Natural killer cell (primary cell): ENCODE data around the gene XIST. TPM values are rescaled to one million over a fixed set of nuclear protein-coding genes. Genes with fewer than 3 reads are reported as not detected.
"Not testable (repeated sequence)": the region's sequence is repeated elsewhere in the genome, so short reads cannot be mapped to it uniquely, and the experiment has no call there.

ENCODE experiments used
- ATAC-seq, 3 donors: fragments of 150-1000 bp in 2 of 3; fragments of 200-7000 bp in 1 of 3; cut with Tn5 transposase; 1 replicate in 1 of 3; 2 replicates in 2 of 3; pipeline ENCODE4 v1.10.0; 2021; ENCODE audit warnings: mild to moderate bottlenecking in 2 of 3, moderate library complexity in 2 of 3
- DNase-seq, 2 donors: peaks; one replicate each; pipeline versions ENCODE4 v3.0.0 to v3.0.0-alpha.2; 2013 to 2021; ENCODE audit warnings: mixed read lengths in 1 of 2
- H3K27ac ChIP-seq: one replicate; pipeline ENCODE4 v1.5.1; 2013; ENCODE audit warnings: mild to moderate bottlenecking, low read length
- H3K27me3 ChIP-seq: one replicate; pipeline ENCODE4 v1.6.1; 2013; ENCODE audit warnings: low read length; ENCODE audit not compliant: control insufficient read depth, insufficient read depth
- H3K36me3 ChIP-seq: one replicate; pipeline ENCODE4 v1.6.1; 2013; ENCODE audit warnings: low read length; ENCODE audit not compliant: control insufficient read depth, insufficient read depth
- H3K4me1 ChIP-seq: one replicate; pipeline ENCODE4 v1.6.1; 2013; ENCODE audit warnings: low read length; ENCODE audit not compliant: control insufficient read depth, insufficient read depth
- H3K4me3 ChIP-seq: one replicate; pipeline ENCODE4 v1.5.1; 2013; ENCODE audit warnings: low read length
- H3K9me3 ChIP-seq: one replicate; pipeline ENCODE4 v1.6.1; 2013; ENCODE audit warnings: low read length; ENCODE audit not compliant: control insufficient read depth, insufficient read depth
- H3K27ac Mint-ChIP-seq, 2 donors: one replicate each; pipeline ENCODE4 v1.8.0; 2022; ENCODE audit warnings: mild to moderate bottlenecking in 2 of 2, mixed read lengths in 2 of 2, moderate library complexity in 1 of 2
- H3K27me3 Mint-ChIP-seq, 2 donors: one replicate each; pipeline ENCODE4 v1.8.0; 2022; ENCODE audit warnings: low read depth in 2 of 2, mixed read lengths in 2 of 2
- H3K36me3 Mint-ChIP-seq: one replicate; pipeline ENCODE4 v1.8.0; 2022; ENCODE audit warnings: mixed read lengths
- H3K4me1 Mint-ChIP-seq, 2 donors: one replicate each; pipeline ENCODE4 v1.8.0; 2022; ENCODE audit warnings: mixed read lengths in 2 of 2
- H3K4me3 Mint-ChIP-seq: one replicate; pipeline ENCODE4 v1.8.0; 2022; ENCODE audit warnings: mild to moderate bottlenecking, moderate library complexity, mixed read lengths
- H3K9me3 Mint-ChIP-seq, 2 donors: one replicate each; pipeline ENCODE4 v1.8.0; 2022; ENCODE audit warnings: mixed read lengths in 2 of 2
- CTCF ChIP-seq: fragments of 200-600 bp; IDR thresholded peaks from one replicate; pipeline ENCODE4 v1.8.0; 2022; ENCODE audit warnings: antibody characterized with exemption
- WGBS: methylation state at CpG from one replicate; pipeline ENCODE4 v1.1.7; 2013; ENCODE audit warnings: missing lambda C conversion rate; ENCODE audit not compliant: insufficient coverage; 5-methylcytosine and 5-hydroxymethylcytosine counted together
- intact Hi-C: fragments of 100-400 bp; cut with micrococcal nuclease; formaldehyde crosslinking; loops from one replicate; pipeline ENCODE4 v1.14.2; 2022
- total RNA-seq, 4 donors: library from RNA; stranded (reverse); fragments of 120-200 nt in 1 of 4; gene quantifications; one replicate each; pipeline versions ENCODE4 v1.2.3 to v1.2.4, GENCODE V29; 2013 to 2022

Gene XIST
- total RNA-seq, 3 donors from 2014 or later (not counting 1 experiment from before 2014, with no cell fraction given), result 0.15 to 505 TPM; not detected in 1

GRCh38 chrX:73822775-73823174, 29.7 kb downstream of the XIST start:
- no peak for TF ChIP-seq CTCF
- Mint-ChIP-seq H3K27ac (no peak overlapping the region), H3K9me3 (no peaks in the 10 kb centered on the region), H3K27me3 (no peaks in the 10 kb centered on the region), H3K36me3 (peaks cover 6% of the 10 kb centered on the region), H3K4me3 (no peak overlapping the region), H3K4me1 (no peaks in the 10 kb centered on the region)
- Histone ChIP-seq H3K4me1 (no peaks in the 10 kb centered on the region), H3K9me3 (no peaks in the 10 kb centered on the region), H3K36me3 (no peaks in the 10 kb centered on the region), H3K27me3 (no peaks in the 10 kb centered on the region), H3K4me3 (no peak overlapping the region), H3K27ac (no peak overlapping the region)
- WGBS, result 88% methylated on average over 2 of the region's 4 CpGs
- intact Hi-C loops, result no loop called here
- DNase-seq (no peak), ATAC-seq (no peak)

GRCh38 chrX:73821921-73822559, 30.5 kb downstream of the XIST start:
- Histone ChIP-seq H3K4me1 (no peaks in the 10 kb centered on the region), H3K27ac (no peak overlapping the region), H3K4me3 (no peak overlapping the region), H3K27me3 (no peaks in the 10 kb centered on the region), H3K9me3 (no peaks in the 10 kb centered on the region), H3K36me3 (no peaks in the 10 kb centered on the region)
- Mint-ChIP-seq H3K9me3 (no peaks in the 10 kb centered on the region), H3K4me1 (no peaks in the 10 kb centered on the region), H3K4me3 (no peak overlapping the region), H3K36me3 (peaks cover 6% of the 10 kb centered on the region), H3K27me3 (no peaks in the 10 kb centered on the region), H3K27ac (no peak overlapping the region)
- ATAC-seq (no peak), DNase-seq (no peak)
- TF ChIP-seq CTCF, result no peak
- intact Hi-C loops, result no loop called here
- WGBS, result no CpG with 5 or more reads among the region's 4 CpGs

- H3K9me3 ChIP-seq, H3K4me3 Mint-ChIP-seq, H3K27me3 Mint-ChIP-seq, H3K27ac ChIP-seq, intact Hi-C loops, H3K4me1 ChIP-seq, H3K36me3 ChIP-seq, ATAC-seq, DNase-seq, H3K4me3 ChIP-seq, H3K36me3 Mint-ChIP-seq, H3K9me3 Mint-ChIP-seq, H3K4me1 Mint-ChIP-seq, H3K27ac Mint-ChIP-seq, H3K27me3 ChIP-seq: not testable (repeated sequence)
- 98% methylated on average over 7 of the region's 10 CpGs for WGBS
Measured at GRCh38 chrX:73819864-73820558, 32.5 kb downstream of the XIST start.

GRCh38 chrX:73818200-73819116, 34.1 kb downstream of the XIST start:
- WGBS, result 90% methylated on average over 2 of the region's 3 CpGs
- Histone ChIP-seq H3K9me3 (no peaks in the 10 kb centered on the region), H3K27ac (no peak overlapping the region), H3K4me1 (no peaks in the 10 kb centered on the region), H3K27me3 (no peaks in the 10 kb centered on the region), H3K4me3 (no peak overlapping the region), H3K36me3 (no peaks in the 10 kb centered on the region)
- DNase-seq, result no peak
- Mint-ChIP-seq H3K36me3 (peaks cover under 1% of the 10 kb centered on the region), H3K27me3 (peaks cover 0 to 11% of the 10 kb centered on the region in 2 donors), H3K4me3 (no peak overlapping the region), H3K4me1 (no peaks in the 10 kb centered on the region), H3K9me3 (no peaks in the 10 kb centered on the region), H3K27ac (no peak overlapping the region)
- no peak for TF ChIP-seq CTCF
- no peak for ATAC-seq
- intact Hi-C loops, result no loop called here
